ENCODE data around the gene C4orf50. TPM values are rescaled to one million over a fixed set of nuclear protein-coding genes. Genes with fewer than 3 reads are reported as not detected.

Gene C4orf50
- total RNA-seq, 1 experiment from 2014 or later, result 0.17 TPM

DNA sequence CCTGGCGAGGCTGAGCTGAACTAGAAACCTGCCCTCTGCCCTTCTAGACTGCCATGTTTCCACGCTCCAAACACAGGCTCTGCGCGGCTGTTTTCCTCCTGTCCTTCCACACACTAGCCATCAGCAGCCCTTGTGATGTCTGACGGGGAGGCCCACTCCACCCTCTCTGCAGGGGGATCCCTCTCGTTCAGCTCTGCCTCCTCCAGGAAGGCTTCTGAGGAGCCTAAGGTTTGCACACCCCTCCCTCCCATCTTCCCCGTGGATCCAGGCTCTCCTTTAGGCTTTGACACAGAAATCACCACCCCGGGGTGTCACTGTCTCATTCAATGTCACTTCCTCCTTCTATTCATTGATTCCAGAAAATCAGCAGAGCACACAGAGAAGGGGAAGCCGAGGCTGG, 86.7 kb downstream of the C4orf50 start:
- H4K91ac ChIP-seq (ENCODE audit: insufficient read length, low read depth, low read length), result no peak overlapping the region
- no CpG with 5 or more reads among the region's 9 CpGs for WGBS (ENCODE audit: extremely low coverage, insufficient read length, low lambda C conversion rate)
- no peaks in the 10 kb centered on the region for H3K79me2 ChIP-seq (ENCODE audit: insufficient read depth, low read length)
- no peak overlapping the region for H2BK120ac ChIP-seq (ENCODE audit: low read depth, low read length, poor library complexity, severe bottlenecking)
- H3K4ac ChIP-seq (ENCODE audit: low read depth, low read length), result no peak overlapping the region
- Mint-ChIP-seq H3K27me3 (ENCODE audit: low read depth) (peaks cover 41% of the 10 kb centered on the region), H3K36me3 (ENCODE audit: insufficient read depth in 1 of 3, low read depth in 3 of 3) (no peaks in the 10 kb centered on the region), H3K27ac (no peak overlapping the region), H3K4me3 (no peak overlapping the region; a peak in 1 of 5 replicates), H3K9me3 (no peaks in the 10 kb centered on the region), H3K4me1 (peaks cover 8 to 15% of the 10 kb centered on the region in 2 experiments)
- no peak overlapping the region for H2AK5ac ChIP-seq (ENCODE audit: insufficient read length, low read length)
- H3K4me2 ChIP-seq (ENCODE audit: insufficient read depth, insufficient read length, low read length), result no peak overlapping the region
- H3K14ac ChIP-seq (ENCODE audit: insufficient read depth, low read length), result no peak overlapping the region
- DNase-seq, result no peak
- no peak overlapping the region for H3K18ac ChIP-seq (ENCODE audit: insufficient read length, low read depth, low read length)
- H4K8ac ChIP-seq (replicated peaks; ENCODE audit: insufficient read length, low read depth, low read length), result no peak overlapping the region
- H3T11ph ChIP-seq (ENCODE audit: low read length), result no peak overlapping the region
- H2BK5ac ChIP-seq (ENCODE audit: insufficient read length, low read length), result no peak overlapping the region
- TF ChIP-seq, protein P1, sequence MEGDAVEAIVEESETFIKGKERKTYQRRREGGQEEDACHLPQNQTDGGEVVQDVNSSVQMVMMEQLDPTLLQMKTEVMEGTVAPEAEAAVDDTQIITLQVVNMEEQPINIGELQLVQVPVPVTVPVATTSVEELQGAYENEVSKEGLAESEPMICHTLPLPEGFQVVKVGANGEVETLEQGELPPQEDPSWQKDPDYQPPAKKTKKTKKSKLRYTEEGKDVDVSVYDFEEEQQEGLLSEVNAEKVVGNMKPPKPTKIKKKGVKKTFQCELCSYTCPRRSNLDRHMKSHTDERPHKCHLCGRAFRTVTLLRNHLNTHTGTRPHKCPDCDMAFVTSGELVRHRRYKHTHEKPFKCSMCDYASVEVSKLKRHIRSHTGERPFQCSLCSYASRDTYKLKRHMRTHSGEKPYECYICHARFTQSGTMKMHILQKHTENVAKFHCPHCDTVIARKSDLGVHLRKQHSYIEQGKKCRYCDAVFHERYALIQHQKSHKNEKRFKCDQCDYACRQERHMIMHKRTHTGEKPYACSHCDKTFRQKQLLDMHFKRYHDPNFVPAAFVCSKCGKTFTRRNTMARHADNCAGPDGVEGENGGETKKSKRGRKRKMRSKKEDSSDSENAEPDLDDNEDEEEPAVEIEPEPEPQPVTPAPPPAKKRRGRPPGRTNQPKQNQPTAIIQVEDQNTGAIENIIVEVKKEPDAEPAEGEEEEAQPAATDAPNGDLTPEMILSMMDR (conservative IDR thresholded peaks at IDR 0.05), result no peak
- no peaks in the 10 kb centered on the region for H3K9me3 ChIP-seq (ENCODE audit: control insufficient read depth, low read depth, low read length)
- H3K23me2 ChIP-seq (ENCODE audit: insufficient read length, low read depth, low read length, poor library complexity, severe bottlenecking), result no peaks in the 10 kb centered on the region
- no peak overlapping the region for H2BK20ac ChIP-seq (ENCODE audit: low read depth, low read length, poor library complexity, severe bottlenecking)
- H3K79me1 ChIP-seq (ENCODE audit: insufficient read depth, low read depth, low read length, poor library complexity, severe bottlenecking), result no peaks in the 10 kb centered on the region
- H3K27me3 ChIP-seq (ENCODE audit: insufficient read depth, low read length), result no peaks in the 10 kb centered on the region
- H2BK12ac ChIP-seq (ENCODE audit: insufficient read length, low read depth, low read length), result no peak overlapping the region
- H2AFZ ChIP-seq (ENCODE audit: low read length), result no peak overlapping the region
- H4K5ac ChIP-seq (ENCODE audit: insufficient read length, low read depth, low read length), result no peak overlapping the region
- no peak overlapping the region for H3K9ac ChIP-seq (ENCODE audit: extremely low read depth, insufficient read length, low read length)
- H3K27ac ChIP-seq (ENCODE audit: insufficient read length, low read depth, low read length), result no peak overlapping the region
- H2BK15ac ChIP-seq (ENCODE audit: low read depth, low read length), result no peak overlapping the region
- no peak overlapping the region for H3K23ac ChIP-seq (ENCODE audit: insufficient read length, low read depth, low read length)
- H4K20me1 ChIP-seq (ENCODE audit: control insufficient read depth, insufficient read depth, insufficient read length), result no peaks in the 10 kb centered on the region
- H3K4me1 ChIP-seq (ENCODE audit: insufficient read depth, low read length), result peaks cover 3% of the 10 kb centered on the region; the same call in 1 of the 2 replicates
- no peak overlapping the region for H3K56ac ChIP-seq (ENCODE audit: insufficient read length, low read depth, low read length)

Measured in H9 (cell line).